Measurements from ENCODE around the gene POMT2.

POMT2 gene

GRCh38 chr14:77270361-77271112 is 50.1 kb downstream of the POMT2 start:
- no peak for DNase-seq (ENCODE audit: extremely low read depth in 1 of 2, low read depth in 1 of 2)

- DNase-seq (ENCODE audit: extremely low read depth in 1 of 2, low read depth in 1 of 2) = no peak
Observed at GRCh38 chr14:77268989-77269600, 51.6 kb downstream of the POMT2 start.

GRCh38 chr14:77267937-77268699 is 52.6 kb downstream of the POMT2 start:
- DNase-seq (ENCODE audit: extremely low read depth in 1 of 2, low read depth in 1 of 2) = no peak

- no peak for DNase-seq (ENCODE audit: extremely low read depth in 1 of 2, low read depth in 1 of 2)
Observed at GRCh38 chr14:77266336-77266735, 54.3 kb downstream of the POMT2 start.

GRCh38 chr14:77265561-77266335 is 54.9 kb downstream of the POMT2 start:
- no peak for DNase-seq (ENCODE audit: extremely low read depth in 1 of 2, low read depth in 1 of 2)

GRCh38 chr14:77265187-77265515 is 55.5 kb downstream of the POMT2 start:
- DNase-seq (ENCODE audit: extremely low read depth in 1 of 2, low read depth in 1 of 2) = no peak

GRCh38 chr14:77264466-77265186 is 56.1 kb downstream of the POMT2 start:
- DNase-seq (ENCODE audit: extremely low read depth in 1 of 2, low read depth in 1 of 2) = no peak

GRCh38 chr14:77260631-77261030 is 60.1 kb downstream of the POMT2 start:
- DNase-seq (ENCODE audit: extremely low read depth in 1 of 2, low read depth in 1 of 2) = no peak

GRCh38 chr14:77260199-77260598 is 60.5 kb downstream of the POMT2 start:
- no peak for DNase-seq (ENCODE audit: extremely low read depth in 1 of 2, low read depth in 1 of 2)

GRCh38 chr14:77259025-77259715 is 61.5 kb downstream of the POMT2 start:
- no peak for DNase-seq (ENCODE audit: extremely low read depth in 1 of 2, low read depth in 1 of 2)

GRCh38 chr14:77258566-77258965 is 62.1 kb downstream of the POMT2 start:
- no peak for DNase-seq (ENCODE audit: extremely low read depth in 1 of 2, low read depth in 1 of 2)

- DNase-seq (ENCODE audit: extremely low read depth in 1 of 2, low read depth in 1 of 2) = no peak
Observed at GRCh38 chr14:77257700-77258099, 63.0 kb downstream of the POMT2 start.

- no peak for DNase-seq (ENCODE audit: extremely low read depth in 1 of 2, low read depth in 1 of 2)
Observed at GRCh38 chr14:77256694-77257093, 64.0 kb downstream of the POMT2 start.

GRCh38 chr14:77253333-77254190 is 67.1 kb downstream of the POMT2 start:
- no peak for DNase-seq (ENCODE audit: extremely low read depth in 1 of 2, low read depth in 1 of 2)

- DNase-seq (ENCODE audit: extremely low read depth in 1 of 2, low read depth in 1 of 2) = no peak
Observed at GRCh38 chr14:77251870-77252269, 68.8 kb downstream of the POMT2 start.

- DNase-seq (ENCODE audit: extremely low read depth in 1 of 2, low read depth in 1 of 2) = no peak
Observed at GRCh38 chr14:77250927-77251326, 69.8 kb downstream of the POMT2 start.

GRCh38 chr14:77249286-77249685 is 71.4 kb downstream of the POMT2 start:
- DNase-seq (ENCODE audit: extremely low read depth in 1 of 2, low read depth in 1 of 2) = no peak

GRCh38 chr14:77248666-77249065 is 72.0 kb downstream of the POMT2 start:
- DNase-seq (ENCODE audit: extremely low read depth in 1 of 2, low read depth in 1 of 2) = no peak

GRCh38 chr14:77246784-77247183 is 73.9 kb downstream of the POMT2 start:
- DNase-seq (ENCODE audit: extremely low read depth in 1 of 2, low read depth in 1 of 2) = no peak

Measured in stimulated activated CD8-positive, alpha-beta memory T cell treated with anti-CD3 and anti-CD28 coated beads, Interleukin-7, amount 100 ng/mL, for 48 hours (primary cell).